ENCODE results near the gene SPG21.
"Not testable (repeated sequence)": the region's sequence is repeated elsewhere in the genome, so short reads cannot be mapped to it uniquely, and the experiment has no call there.

SPG21 gene

GRCh38 chr15:64989416-64990167 lies at the start of gene SPG21:
Gene SPG21, minus strand, starts transcription at chr15:64989914. Its CDS starts 6,345 bp downstream, at chr15:64983569.
- peak; percentile 93 for DNase-seq

- DNase-seq, result no peak
Observed at GRCh38 chr15:65038836-65039235, 49.1 kb upstream of the SPG21 start.

GRCh38 chr15:65038428-65038827 lies 48.7 kb upstream of the SPG21 start:
- no peak for DNase-seq

- DNase-seq, result no peak
Observed at GRCh38 chr15:65037309-65037708, 47.6 kb upstream of the SPG21 start.

GRCh38 chr15:65034719-65035118 lies 45.0 kb upstream of the SPG21 start:
- DNase-seq, result no peak

- DNase-seq, result no peak
Observed at GRCh38 chr15:65033659-65034269, 44.0 kb upstream of the SPG21 start.

- peak; percentile 55 for DNase-seq
Observed at GRCh38 chr15:65032801-65033537, 43.3 kb upstream of the SPG21 start.

GRCh38 chr15:65029736-65030208 lies 40.1 kb upstream of the SPG21 start:
- DNase-seq, result no peak

- peak; percentile 89 for DNase-seq
Observed at GRCh38 chr15:65028921-65029735, 39.4 kb upstream of the SPG21 start, which contains the start of gene MTFMT. Gene MTFMT, minus strand, starts transcription at chr15:65029639. Its CDS starts 26 bp downstream, at chr15:65029613.

- no peak for DNase-seq
Observed at GRCh38 chr15:65028338-65028737, 38.6 kb upstream of the SPG21 start.

GRCh38 chr15:65027593-65027992 lies 37.9 kb upstream of the SPG21 start:
- DNase-seq, result no peak

GRCh38 chr15:65026756-65027155 lies 37.0 kb upstream of the SPG21 start:
- DNase-seq, result no peak

GRCh38 chr15:65021488-65021887 lies 31.8 kb upstream of the SPG21 start:
- no peak for DNase-seq

- no peak for DNase-seq
Observed at GRCh38 chr15:65020419-65020818, 30.7 kb upstream of the SPG21 start.

- DNase-seq, result not testable (repeated sequence)
Observed at GRCh38 chr15:65011198-65011597, 21.5 kb upstream of the SPG21 start.

GRCh38 chr15:65008983-65009382 lies 19.3 kb upstream of the SPG21 start:
- DNase-seq, result no peak

- DNase-seq, result no peak
Observed at GRCh38 chr15:65006876-65007275, 17.2 kb upstream of the SPG21 start.

GRCh38 chr15:65004993-65005392 lies 15.3 kb upstream of the SPG21 start:
- DNase-seq, result no peak

- DNase-seq, result no peak
Observed at GRCh38 chr15:64997745-64998375, 8.1 kb upstream of the SPG21 start.

GRCh38 chr15:64997066-64997465 lies 7.4 kb upstream of the SPG21 start:
- DNase-seq, result no peak

GRCh38 chr15:64993290-64993689 lies 3.6 kb upstream of the SPG21 start:
- no peak for DNase-seq

GRCh38 chr15:64991536-64992135 lies 1.9 kb upstream of the SPG21 start:
- DNase-seq, result no peak
